ENCODE data around the gene ANXA8.

The ANXA8 gene

DNA sequence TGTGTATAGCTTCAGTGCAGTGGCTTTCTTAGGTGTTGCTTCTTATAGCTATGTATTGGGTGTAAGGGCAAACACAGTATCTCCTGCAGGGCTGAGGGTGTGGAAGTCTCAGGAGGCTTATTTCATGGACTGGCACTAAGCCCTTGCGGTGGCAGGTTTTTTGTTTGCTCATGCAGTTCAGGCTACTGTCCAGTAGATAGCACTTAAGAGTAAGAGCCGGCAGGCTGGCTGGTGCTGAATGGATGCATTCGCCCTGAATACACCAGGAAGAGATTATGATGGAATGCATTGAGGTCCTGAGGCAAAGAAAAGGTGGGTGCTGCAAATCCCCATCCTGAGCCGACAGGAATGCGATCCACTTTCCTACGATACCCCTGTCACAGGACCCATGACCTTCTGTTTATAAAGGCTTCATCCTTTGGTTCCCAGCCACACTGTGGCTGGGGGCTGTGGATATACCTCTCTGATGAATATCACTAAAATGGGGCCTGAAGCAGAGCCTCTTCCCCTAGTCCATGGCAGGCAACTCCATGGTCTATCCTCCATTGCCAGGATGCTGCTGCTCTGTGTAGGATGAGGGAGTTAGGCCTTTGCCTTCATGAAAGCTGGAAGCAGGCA, 44.9 kb downstream of the ANXA8 start:
- in situ Hi-C loops (cut with MboI; ENCODE audit: low sequenced_read_pairs, unreplicated experiment), result no loop called here
- TF ChIP-seq, protein P1, sequence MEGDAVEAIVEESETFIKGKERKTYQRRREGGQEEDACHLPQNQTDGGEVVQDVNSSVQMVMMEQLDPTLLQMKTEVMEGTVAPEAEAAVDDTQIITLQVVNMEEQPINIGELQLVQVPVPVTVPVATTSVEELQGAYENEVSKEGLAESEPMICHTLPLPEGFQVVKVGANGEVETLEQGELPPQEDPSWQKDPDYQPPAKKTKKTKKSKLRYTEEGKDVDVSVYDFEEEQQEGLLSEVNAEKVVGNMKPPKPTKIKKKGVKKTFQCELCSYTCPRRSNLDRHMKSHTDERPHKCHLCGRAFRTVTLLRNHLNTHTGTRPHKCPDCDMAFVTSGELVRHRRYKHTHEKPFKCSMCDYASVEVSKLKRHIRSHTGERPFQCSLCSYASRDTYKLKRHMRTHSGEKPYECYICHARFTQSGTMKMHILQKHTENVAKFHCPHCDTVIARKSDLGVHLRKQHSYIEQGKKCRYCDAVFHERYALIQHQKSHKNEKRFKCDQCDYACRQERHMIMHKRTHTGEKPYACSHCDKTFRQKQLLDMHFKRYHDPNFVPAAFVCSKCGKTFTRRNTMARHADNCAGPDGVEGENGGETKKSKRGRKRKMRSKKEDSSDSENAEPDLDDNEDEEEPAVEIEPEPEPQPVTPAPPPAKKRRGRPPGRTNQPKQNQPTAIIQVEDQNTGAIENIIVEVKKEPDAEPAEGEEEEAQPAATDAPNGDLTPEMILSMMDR (IDR thresholded peaks at IDR 0.05; ENCODE audit: borderline replicate concordance, control extremely low read depth, extremely low read depth, insufficient read depth, missing control alignments), result no peak
- peak; percentile 3 for DNase-seq (ENCODE audit: low spot score)

DNA sequence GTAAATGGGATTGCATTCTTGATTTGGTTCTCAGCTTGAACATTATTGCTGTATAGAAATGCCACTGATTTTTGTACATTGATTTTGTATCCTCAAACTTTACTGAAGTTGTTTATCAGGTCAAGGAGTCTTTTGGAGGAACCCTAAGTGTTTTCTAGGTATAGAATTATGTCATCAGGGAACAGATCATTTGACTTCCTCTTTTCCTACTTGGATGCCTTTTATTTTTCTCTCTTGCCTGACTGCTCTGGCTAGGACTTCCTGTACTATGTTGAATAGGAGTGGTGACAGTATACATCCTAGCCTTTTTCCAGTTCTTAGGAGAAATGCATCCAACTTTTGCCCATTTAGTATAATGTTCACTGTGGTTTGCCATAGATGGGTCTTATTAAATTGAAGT, 48.8 kb downstream of the ANXA8 start:
- TF ChIP-seq, protein P1 (IDR thresholded peaks at IDR 0.05; ENCODE audit: borderline replicate concordance, control extremely low read depth, extremely low read depth, insufficient read depth, missing control alignments), result no peak
- in situ Hi-C loops (cut with MboI; ENCODE audit: low sequenced_read_pairs, unreplicated experiment), result no loop called here
- DNase-seq (ENCODE audit: low spot score), result no peak

DNA sequence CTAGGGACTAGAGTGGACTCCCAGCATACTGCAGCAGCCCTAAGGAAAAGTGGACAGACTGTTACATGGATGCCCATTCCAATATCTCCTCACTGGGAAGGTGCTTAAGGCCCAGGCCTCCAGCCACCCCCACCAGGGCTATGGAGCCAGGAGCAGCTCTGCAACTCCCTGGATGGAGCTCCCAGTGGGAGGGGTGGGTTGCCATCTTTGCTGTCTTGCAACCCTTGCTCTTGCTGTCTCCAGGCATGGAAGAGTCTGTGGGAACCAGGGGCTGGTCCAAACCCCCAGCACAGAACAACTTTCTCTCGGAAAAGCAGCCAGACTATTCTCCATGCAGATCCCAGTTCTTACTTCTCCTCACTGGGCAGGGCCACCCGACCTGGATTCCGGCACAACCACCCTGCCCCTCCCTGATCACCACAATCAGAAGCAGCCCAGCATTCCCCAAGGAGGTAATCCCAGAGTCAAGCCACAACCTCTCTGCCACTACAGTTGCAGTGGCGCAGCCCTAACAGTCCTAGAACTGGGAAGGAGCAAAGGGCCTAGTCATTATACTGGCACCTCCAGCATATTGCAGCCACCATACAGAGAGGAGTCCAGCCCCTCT, 58.0 kb downstream of the ANXA8 start:
- in situ Hi-C loops (cut with MboI; ENCODE audit: low sequenced_read_pairs, unreplicated experiment), result no loop called here
- no peak for DNase-seq (ENCODE audit: low spot score)
- TF ChIP-seq, protein P1 (IDR thresholded peaks at IDR 0.05; ENCODE audit: borderline replicate concordance, control extremely low read depth, extremely low read depth, insufficient read depth, missing control alignments), result no peak

DNA sequence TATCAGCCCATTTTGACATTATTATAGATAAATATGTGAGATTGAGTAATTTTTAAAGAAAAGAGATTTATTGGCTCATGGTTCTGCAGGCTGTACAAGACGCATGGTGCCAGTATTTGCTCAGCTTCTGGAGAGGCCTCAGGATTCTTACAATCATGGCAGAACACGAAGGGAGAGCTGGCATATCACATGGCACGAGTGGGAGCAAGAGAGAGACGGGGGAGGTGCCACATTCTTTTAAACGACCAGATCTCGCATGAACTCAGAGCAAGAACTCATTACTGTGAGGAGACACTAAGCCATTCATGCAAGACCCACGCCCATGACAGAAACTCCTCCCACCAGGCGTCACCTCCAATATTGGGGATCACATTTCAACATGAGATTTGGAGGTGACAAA, 59.7 kb downstream of the ANXA8 start:
- in situ Hi-C loops (cut with MboI; ENCODE audit: low sequenced_read_pairs, unreplicated experiment), result no loop called here
- TF ChIP-seq, protein P1 (IDR thresholded peaks at IDR 0.05; ENCODE audit: borderline replicate concordance, control extremely low read depth, extremely low read depth, insufficient read depth, missing control alignments), result no peak
- no peak for DNase-seq (ENCODE audit: low spot score)

DNA sequence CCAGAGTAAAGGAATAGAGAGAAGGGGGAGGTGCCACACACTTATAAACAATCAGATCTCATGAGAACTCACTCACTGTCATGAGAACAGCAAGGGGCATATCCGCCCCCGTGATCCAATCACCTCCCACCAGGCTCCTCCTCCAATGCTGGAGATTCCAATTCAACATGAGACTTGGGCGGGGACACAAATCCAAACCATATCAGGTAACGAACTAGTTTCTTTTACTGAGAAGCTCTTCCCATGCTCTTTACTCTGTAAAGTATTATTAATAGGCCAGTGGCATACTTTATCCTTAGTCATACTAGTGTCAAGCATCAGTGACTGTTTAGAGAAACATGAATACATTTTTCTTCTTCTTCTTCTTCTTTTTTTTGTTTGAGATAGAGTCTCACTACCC, 60.4 kb downstream of the ANXA8 start:
- in situ Hi-C loops (cut with MboI; ENCODE audit: low sequenced_read_pairs, unreplicated experiment), result no loop called here
- TF ChIP-seq, protein P1 (IDR thresholded peaks at IDR 0.05; ENCODE audit: borderline replicate concordance, control extremely low read depth, extremely low read depth, insufficient read depth, missing control alignments), result no peak
- DNase-seq (ENCODE audit: low spot score), result no peak

DNA sequence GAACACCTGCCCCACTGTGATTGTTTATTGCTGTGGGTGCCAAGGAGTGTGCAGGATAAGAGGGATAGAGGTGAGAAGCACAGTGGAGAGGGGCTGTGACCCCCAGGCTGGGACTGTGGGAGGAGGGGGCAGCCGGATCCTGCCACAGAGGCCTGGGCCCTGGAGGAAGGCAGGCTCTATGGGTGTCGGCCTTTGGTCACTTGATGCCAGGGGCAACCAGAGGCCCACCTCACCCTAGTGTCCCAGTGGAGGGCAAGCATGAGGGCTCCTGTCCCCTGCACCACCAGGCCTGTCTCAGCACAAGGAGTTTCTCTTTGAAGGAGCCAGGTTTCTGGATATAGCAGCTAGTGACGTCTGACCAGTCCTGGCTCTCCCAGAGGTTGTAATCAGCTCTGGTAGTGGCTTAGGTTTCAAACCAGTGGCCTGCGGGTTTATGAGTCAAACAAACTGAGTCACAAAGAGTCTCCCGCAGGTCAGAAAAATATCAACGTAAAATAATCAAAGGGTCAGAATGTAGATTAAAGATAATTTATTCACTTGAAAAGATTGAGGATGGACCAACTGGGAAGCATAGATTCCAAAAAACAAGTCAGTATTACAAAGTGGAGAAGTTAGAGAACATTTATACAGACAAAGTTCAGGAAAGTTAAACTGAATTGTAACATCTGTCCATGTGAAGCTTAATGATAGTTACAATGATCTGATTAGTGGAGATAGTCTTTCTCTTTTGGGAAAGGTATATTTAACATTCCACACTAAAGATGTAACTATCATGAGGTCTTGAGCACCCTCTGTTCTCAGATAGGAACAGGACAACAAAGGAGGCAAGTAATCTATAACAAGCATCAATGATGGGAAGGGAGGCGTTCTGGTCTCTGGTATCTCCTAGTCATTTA, 62.6 kb downstream of the ANXA8 start:
- peak; percentile 4 for DNase-seq (ENCODE audit: low spot score)
- TF ChIP-seq, protein P1 (IDR thresholded peaks at IDR 0.05; ENCODE audit: borderline replicate concordance, control extremely low read depth, extremely low read depth, insufficient read depth, missing control alignments), result no peak
- in situ Hi-C loops (cut with MboI; ENCODE audit: low sequenced_read_pairs, unreplicated experiment), result no loop called here

Measured in GM13976 (cell line).